ENCODE data around the gene CFAP57. TPM values are rescaled to one million over a fixed set of nuclear protein-coding genes. Genes with fewer than 3 reads are reported as not detected.
"Not testable (repeated sequence)": the region's sequence is repeated elsewhere in the genome, so short reads cannot be mapped to it uniquely, and the experiment has no call there.

CFAP57 gene
- total and polyA plus RNA-seq, 2 experiments from 2014 or later = 0.09 TPM; not detected in 1

GRCh38 chr1:43134640-43135039 lies 37.5 kb upstream of the CFAP57 start:
- Histone ChIP-seq H3K27ac (no peak overlapping the region), H3K9me3 (ENCODE audit: low read depth) (peaks cover 3% of the 10 kb centered on the region), H3K36me3 (no peaks in the 10 kb centered on the region), H3K27me3 (no peaks in the 10 kb centered on the region), H3K4me3 (no peak overlapping the region), H3K4me1 (ENCODE audit: low read depth) (peaks cover 13% of the 10 kb centered on the region)
- DNase-seq (ENCODE audit: low read depth in 1 of 2, low spot score in 1 of 2) = no peak
- TF ChIP-seq CTCF (IDR thresholded peaks at IDR 0.05; ENCODE audit: low read depth, low read length) = no peak

- TF ChIP-seq CTCF (IDR thresholded peaks at IDR 0.05; ENCODE audit: low read depth, low read length) = no peak
- H3K4me1 ChIP-seq (ENCODE audit: low read depth) = peaks cover 13% of the 10 kb centered on the region
- peaks cover 3% of the 10 kb centered on the region for H3K9me3 ChIP-seq (ENCODE audit: low read depth)
- H3K27ac ChIP-seq = peak overlapping the region; percentile 71
- no peak overlapping the region for H3K4me3 ChIP-seq
- no peaks in the 10 kb centered on the region for H3K36me3 ChIP-seq
- no peaks in the 10 kb centered on the region for H3K27me3 ChIP-seq
- no peak for DNase-seq (ENCODE audit: low read depth in 1 of 2, low spot score in 1 of 2)
Observed at GRCh38 chr1:43135857-43136781, 36.0 kb upstream of the CFAP57 start.

- H3K4me3 ChIP-seq = no peak overlapping the region
- no peaks in the 10 kb centered on the region for H3K27me3 ChIP-seq
- H3K36me3 ChIP-seq = no peaks in the 10 kb centered on the region
- peaks cover 13% of the 10 kb centered on the region for H3K4me1 ChIP-seq (ENCODE audit: low read depth)
- H3K9me3 ChIP-seq (ENCODE audit: low read depth) = no peaks in the 10 kb centered on the region
- TF ChIP-seq CTCF (IDR thresholded peaks at IDR 0.05; ENCODE audit: low read depth, low read length) = no peak
- H3K27ac ChIP-seq = peak overlapping the region; percentile 71
- peak; percentile 13 to 39 for DNase-seq (ENCODE audit: low read depth in 1 of 2, low spot score in 1 of 2)
Observed at GRCh38 chr1:43137445-43138052, 34.6 kb upstream of the CFAP57 start.

GRCh38 chr1:43139295-43139694 lies 32.8 kb upstream of the CFAP57 start:
- not testable (repeated sequence) for H3K27ac ChIP-seq; H3K36me3 ChIP-seq; H3K27me3 ChIP-seq; H3K4me3 ChIP-seq; H3K9me3 ChIP-seq (ENCODE audit: low read depth); DNase-seq (ENCODE audit: low read depth in 1 of 2, low spot score in 1 of 2)
- H3K4me1 ChIP-seq (ENCODE audit: low read depth) = peaks cover 13% of the 10 kb centered on the region

GRCh38 chr1:43140010-43140409 lies 32.1 kb upstream of the CFAP57 start:
- Histone ChIP-seq H3K36me3 (no peaks in the 10 kb centered on the region), H3K27me3 (no peaks in the 10 kb centered on the region)

More at GRCh38 chr1:43140010-43140409, 32.1 kb upstream of the CFAP57 start:
- H3K4me3 ChIP-seq = no peak overlapping the region
- no peak for TF ChIP-seq CTCF (IDR thresholded peaks at IDR 0.05; ENCODE audit: low read depth, low read length)
- no peak for DNase-seq (ENCODE audit: low read depth in 1 of 2, low spot score in 1 of 2)
- peaks cover 13% of the 10 kb centered on the region for H3K4me1 ChIP-seq (ENCODE audit: low read depth)
- no peaks in the 10 kb centered on the region for H3K9me3 ChIP-seq (ENCODE audit: low read depth)
- H3K27ac ChIP-seq = no peak overlapping the region

Data from cardiac muscle cell (in vitro differentiated cells and primary cell).